Spleen (tissue), 7 donors: ENCODE measurements around the gene CA12.

ENCODE experiments used
- POLR2A ChIP-seq, 3 donors: fragments of 450-650 bp; IDR thresholded peaks; one replicate each; pipeline ENCODE4 v1.5.1; 2017; ENCODE audit warnings: antibody characterized with exemption in 3 of 3, mild to moderate bottlenecking in 1 of 3
- TF ChIP-seq, protein P1 (sequence below), 11 experiments: fragments of 200-600 bp in 7 of 11; fragments of 450-650 bp in 4 of 11; sonication (generic) in 4 of 11; IDR thresholded peaks in 8 of 11; conservative IDR thresholded peaks in 3 of 11; 1 replicate in 7 of 11; 2 replicates in 4 of 11; pipeline versions ENCODE4 v1.4.0 to v1.8.0; 2016 to 2021; ENCODE audit warnings: antibody characterized with exemption in 11 of 11, inconsistent platforms in 4 of 11, mild to moderate bottlenecking in 1 of 11
- donor health status: DM: no; HTN: no; CAD: no; lungs with moderate emphysema.
- donor health status: DM: no; HTN: no; CAD: no.
- donor health status: DM: no; HTN: no; CAD: no.

DNA sequence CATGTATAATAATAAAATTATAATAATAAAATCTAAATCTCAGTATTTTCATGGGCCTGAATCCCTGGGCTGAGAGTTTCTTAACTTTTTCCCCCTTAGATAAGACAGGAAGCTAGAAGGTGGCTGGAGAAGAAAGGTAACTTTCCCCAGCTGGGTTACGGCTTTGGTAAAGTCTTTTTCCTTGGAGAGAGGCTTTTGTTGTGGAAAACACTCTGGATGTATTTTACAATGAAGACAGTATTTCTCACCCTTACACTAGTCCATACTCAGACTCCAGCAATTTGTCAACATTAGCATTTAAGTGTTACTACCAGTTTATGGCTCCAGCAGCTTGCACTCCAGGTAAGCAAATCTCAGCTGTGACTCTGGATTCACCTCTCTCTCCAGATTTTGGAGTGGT is 69.4 kb downstream of the CA12 start:
- TF ChIP-seq, protein P1, sequence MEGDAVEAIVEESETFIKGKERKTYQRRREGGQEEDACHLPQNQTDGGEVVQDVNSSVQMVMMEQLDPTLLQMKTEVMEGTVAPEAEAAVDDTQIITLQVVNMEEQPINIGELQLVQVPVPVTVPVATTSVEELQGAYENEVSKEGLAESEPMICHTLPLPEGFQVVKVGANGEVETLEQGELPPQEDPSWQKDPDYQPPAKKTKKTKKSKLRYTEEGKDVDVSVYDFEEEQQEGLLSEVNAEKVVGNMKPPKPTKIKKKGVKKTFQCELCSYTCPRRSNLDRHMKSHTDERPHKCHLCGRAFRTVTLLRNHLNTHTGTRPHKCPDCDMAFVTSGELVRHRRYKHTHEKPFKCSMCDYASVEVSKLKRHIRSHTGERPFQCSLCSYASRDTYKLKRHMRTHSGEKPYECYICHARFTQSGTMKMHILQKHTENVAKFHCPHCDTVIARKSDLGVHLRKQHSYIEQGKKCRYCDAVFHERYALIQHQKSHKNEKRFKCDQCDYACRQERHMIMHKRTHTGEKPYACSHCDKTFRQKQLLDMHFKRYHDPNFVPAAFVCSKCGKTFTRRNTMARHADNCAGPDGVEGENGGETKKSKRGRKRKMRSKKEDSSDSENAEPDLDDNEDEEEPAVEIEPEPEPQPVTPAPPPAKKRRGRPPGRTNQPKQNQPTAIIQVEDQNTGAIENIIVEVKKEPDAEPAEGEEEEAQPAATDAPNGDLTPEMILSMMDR (IDR thresholded peaks at IDR 0.05 in 8 of 11, conservative IDR thresholded peaks at IDR 0.05 in 3 of 11): no peak
- TF ChIP-seq POLR2A (IDR thresholded peaks at IDR 0.05): no peak
